BE2C (cell line): ENCODE data around the gene TES.

ENCODE experiments used
- DNase-seq: peaks from one replicate; pipeline ENCODE4 v3.0.0-alpha.2; 2020
- H3K27me3 ChIP-seq: fragments of 250-450 bp; sonication (Bioruptor Pico); 2 replicates; pipeline ENCODE4 v1.5.1; 2020; ENCODE audit warnings: mild to moderate bottlenecking
- H3K36me3 ChIP-seq: fragments of 250-450 bp; sonication (Bioruptor Pico); 2 replicates; pipeline ENCODE4 v1.5.1; 2020; ENCODE audit warnings: mild to moderate bottlenecking
- H3K4me1 ChIP-seq: fragments of 250-450 bp; sonication (Bioruptor Pico); 2 replicates; pipeline ENCODE4 v1.5.1; 2020
- H3K4me3 ChIP-seq: 2 replicates; pipeline ENCODE4 v1.5.1; 2011; ENCODE audit warnings: low read depth, low read length
- H3K9me3 ChIP-seq: fragments of 250-450 bp; sonication (Bioruptor Pico); 2 replicates; pipeline ENCODE4 v1.5.1; 2020
- CTCF ChIP-seq: IDR thresholded peaks from 2 replicates; pipeline ENCODE4 v1.5.1; 2012; ENCODE audit warnings: mild to moderate bottlenecking, low read depth, low read length

TES gene

GRCh38 chr7:116305485-116306408 lies 95.4 kb downstream of the TES start:
- DNase-seq, result no peak
- Histone ChIP-seq H3K4me3 (no peak overlapping the region), H3K9me3 (no peaks in the 10 kb centered on the region), H3K4me1 (no peaks in the 10 kb centered on the region), H3K27me3 (no peaks in the 10 kb centered on the region), H3K36me3 (no peaks in the 10 kb centered on the region)
- no peak for TF ChIP-seq CTCF

DNA sequence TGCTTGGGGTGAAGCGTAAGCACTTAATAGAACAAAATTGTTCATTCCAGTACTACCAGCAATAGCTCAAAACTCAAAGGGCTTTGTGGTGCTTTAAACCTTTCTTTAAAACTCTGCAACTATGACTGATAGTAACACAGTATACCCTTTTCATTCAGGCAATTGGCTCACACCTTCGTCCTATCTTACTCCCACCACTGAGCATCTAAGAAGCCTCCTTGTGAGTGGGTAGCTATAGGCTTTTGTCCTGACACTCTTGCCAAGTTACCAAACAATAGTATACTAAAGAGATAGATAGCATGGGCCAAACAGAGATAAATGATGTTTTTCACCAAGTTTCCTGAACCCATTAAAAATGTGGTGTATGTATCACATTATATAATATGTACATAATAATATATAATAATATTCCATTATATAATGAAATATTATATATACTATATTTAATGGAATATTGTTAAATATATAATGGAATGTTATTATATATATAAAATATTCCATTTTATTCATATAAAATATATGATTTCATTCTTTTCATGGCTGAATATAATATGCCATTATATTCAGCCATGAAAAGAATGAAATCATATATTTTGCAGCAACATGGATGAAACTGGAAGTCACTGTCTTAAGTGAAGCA lies 96.2 kb downstream of the TES start:
- Histone ChIP-seq H3K4me1 (no peaks in the 10 kb centered on the region), H3K9me3 (no peaks in the 10 kb centered on the region), H3K27me3 (no peaks in the 10 kb centered on the region), H3K4me3 (no peak overlapping the region), H3K36me3 (no peaks in the 10 kb centered on the region)
- no peak for DNase-seq
- TF ChIP-seq CTCF, result no peak

DNA sequence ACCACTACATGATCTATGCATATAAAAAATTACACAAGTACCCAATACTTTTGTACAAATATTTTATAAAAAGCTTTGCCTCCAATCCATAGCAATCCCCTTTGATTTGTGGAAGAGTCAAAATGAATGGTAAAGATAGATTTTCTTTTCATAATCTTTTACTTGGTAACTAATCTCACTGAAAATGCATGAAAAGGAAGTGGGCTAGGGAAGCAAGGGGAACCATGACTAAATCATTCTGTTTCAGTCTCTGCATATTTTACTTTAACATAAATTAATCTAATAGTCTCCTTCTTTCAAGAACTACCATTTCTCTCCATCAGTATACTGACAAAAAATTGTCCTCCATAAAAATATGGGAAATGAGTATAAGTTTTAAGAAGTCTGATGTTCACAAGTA lies 96.9 kb downstream of the TES start:
- no peak for DNase-seq
- H3K36me3 ChIP-seq, result no peaks in the 10 kb centered on the region
- no peak for TF ChIP-seq CTCF
- no peak overlapping the region for H3K4me3 ChIP-seq
- no peaks in the 10 kb centered on the region for H3K27me3 ChIP-seq
- H3K4me1 ChIP-seq, result no peaks in the 10 kb centered on the region
- no peaks in the 10 kb centered on the region for H3K9me3 ChIP-seq
